Measurements from ENCODE around the gene GOPC.

Gene GOPC

GRCh38 chr6:117514655-117515054, 87.7 kb downstream of the GOPC start:
- no peak overlapping the region for H3K4me2 ChIP-seq (ENCODE audit: low read depth, low read length)
- H3K9me3 ChIP-seq (replicated peaks; ENCODE audit: insufficient read depth, low read length): no peaks in the 10 kb centered on the region
- no peak overlapping the region for H2AFZ ChIP-seq (ENCODE audit: low read length)
- no peaks in the 10 kb centered on the region for H4K20me1 ChIP-seq (ENCODE audit: insufficient read depth, low read length)
- TF ChIP-seq EZH2 (optimal IDR thresholded peaks at IDR 0.05; ENCODE audit: low read depth, low read length): no peak
- H3K79me2 ChIP-seq (ENCODE audit: low read length): peaks cover 56% of the 10 kb centered on the region
- H3F3A ChIP-seq (ENCODE audit: insufficient read depth, low read length): no peaks in the 10 kb centered on the region
- H3K9ac ChIP-seq (ENCODE audit: low read length): no peak overlapping the region
- H3K4me3 ChIP-seq (ENCODE audit: low read length): no peak overlapping the region
- H3K36me3 ChIP-seq (replicated peaks; ENCODE audit: insufficient read depth, low read length): no peaks in the 10 kb centered on the region
- no peak overlapping the region for H3K27ac ChIP-seq (ENCODE audit: low read length)
- DNase-seq: no peak
- no peaks in the 10 kb centered on the region for H3K9me2 ChIP-seq (replicated peaks; ENCODE audit: insufficient read depth, low read length)
- H3K4me1 ChIP-seq (ENCODE audit: low read length): no peaks in the 10 kb centered on the region
- no peaks in the 10 kb centered on the region for H3K27me3 ChIP-seq (replicated peaks; ENCODE audit: insufficient read depth, low read length)

- Histone ChIP-seq H3K9me2 (replicated peaks; ENCODE audit: insufficient read depth, low read length) (no peaks in the 10 kb centered on the region), H3K36me3 (replicated peaks; ENCODE audit: insufficient read depth, low read length) (no peaks in the 10 kb centered on the region), H3K9me3 (replicated peaks; ENCODE audit: insufficient read depth, low read length) (no peaks in the 10 kb centered on the region), H3K4me2 (ENCODE audit: low read depth, low read length) (no peak overlapping the region), H3K4me1 (ENCODE audit: low read length) (no peaks in the 10 kb centered on the region), H3K27ac (ENCODE audit: low read length) (no peak overlapping the region), H4K20me1 (ENCODE audit: insufficient read depth, low read length) (no peaks in the 10 kb centered on the region), H3F3A (ENCODE audit: insufficient read depth, low read length) (no peaks in the 10 kb centered on the region), H2AFZ (ENCODE audit: low read length) (no peak overlapping the region), H3K27me3 (replicated peaks; ENCODE audit: insufficient read depth, low read length) (no peaks in the 10 kb centered on the region), H3K79me2 (ENCODE audit: low read length) (peaks cover 61% of the 10 kb centered on the region), H3K9ac (ENCODE audit: low read length) (no peak overlapping the region), H3K4me3 (ENCODE audit: low read length) (no peak overlapping the region)
- TF ChIP-seq EZH2 (optimal IDR thresholded peaks at IDR 0.05; ENCODE audit: low read depth, low read length) (no peak), CTCF (IDR thresholded peaks at IDR 0.05; ENCODE audit: low read length) (no peak), EZH2phosphoT487 (IDR thresholded peaks at IDR 0.05; ENCODE audit: low read length) (no peak)
- DNase-seq: no peak
Measured at GRCh38 chr6:117513778-117514365, 88.4 kb downstream of the GOPC start.

GRCh38 chr6:117512987-117513573, 89.2 kb downstream of the GOPC start:
- H3K9ac ChIP-seq (ENCODE audit: low read length): no peak overlapping the region
- no peaks in the 10 kb centered on the region for H3F3A ChIP-seq (ENCODE audit: insufficient read depth, low read length)
- no peaks in the 10 kb centered on the region for H3K27me3 ChIP-seq (replicated peaks; ENCODE audit: insufficient read depth, low read length)
- TF ChIP-seq EZH2 (optimal IDR thresholded peaks at IDR 0.05; ENCODE audit: low read depth, low read length) (no peak), EZH2phosphoT487 (IDR thresholded peaks at IDR 0.05; ENCODE audit: low read length) (no peak)
- no peaks in the 10 kb centered on the region for H3K36me3 ChIP-seq (replicated peaks; ENCODE audit: insufficient read depth, low read length)
- no peak overlapping the region for H3K27ac ChIP-seq (ENCODE audit: low read length)
- H4K20me1 ChIP-seq (ENCODE audit: insufficient read depth, low read length): no peaks in the 10 kb centered on the region
- no peak for DNase-seq
- no peaks in the 10 kb centered on the region for H3K9me2 ChIP-seq (replicated peaks; ENCODE audit: insufficient read depth, low read length)
- H3K79me2 ChIP-seq (ENCODE audit: low read length): peaks cover 65% of the 10 kb centered on the region
- H3K4me3 ChIP-seq (ENCODE audit: low read length): no peak overlapping the region
- no peaks in the 10 kb centered on the region for H3K9me3 ChIP-seq (replicated peaks; ENCODE audit: insufficient read depth, low read length)
- H3K4me1 ChIP-seq (ENCODE audit: low read length): no peaks in the 10 kb centered on the region
- no peak overlapping the region for H2AFZ ChIP-seq (ENCODE audit: low read length)
- no peak overlapping the region for H3K4me2 ChIP-seq (ENCODE audit: low read depth, low read length)

GRCh38 chr6:117512056-117512828, 90.1 kb downstream of the GOPC start:
- DNase-seq: no peak
- TF ChIP-seq CTCF (IDR thresholded peaks at IDR 0.05; ENCODE audit: low read length) (no peak), EZH2phosphoT487 (IDR thresholded peaks at IDR 0.05; ENCODE audit: low read length) (no peak), EZH2 (optimal IDR thresholded peaks at IDR 0.05; ENCODE audit: low read depth, low read length) (no peak)
- no peaks in the 10 kb centered on the region for H3K9me2 ChIP-seq (replicated peaks; ENCODE audit: insufficient read depth, low read length)
- H3K36me3 ChIP-seq (replicated peaks; ENCODE audit: insufficient read depth, low read length): no peaks in the 10 kb centered on the region
- no peak overlapping the region for H2AFZ ChIP-seq (ENCODE audit: low read length)
- no peak overlapping the region for H3K27ac ChIP-seq (ENCODE audit: low read length)
- no peaks in the 10 kb centered on the region for H3F3A ChIP-seq (ENCODE audit: insufficient read depth, low read length)
- no peaks in the 10 kb centered on the region for H4K20me1 ChIP-seq (ENCODE audit: insufficient read depth, low read length)
- H3K4me3 ChIP-seq (ENCODE audit: low read length): no peak overlapping the region
- H3K4me2 ChIP-seq (ENCODE audit: low read depth, low read length): no peak overlapping the region
- H3K79me2 ChIP-seq (ENCODE audit: low read length): peaks cover 72% of the 10 kb centered on the region
- no peaks in the 10 kb centered on the region for H3K9me3 ChIP-seq (replicated peaks; ENCODE audit: insufficient read depth, low read length)
- no peaks in the 10 kb centered on the region for H3K4me1 ChIP-seq (ENCODE audit: low read length)
- H3K9ac ChIP-seq (ENCODE audit: low read length): no peak overlapping the region
- no peaks in the 10 kb centered on the region for H3K27me3 ChIP-seq (replicated peaks; ENCODE audit: insufficient read depth, low read length)

All from MM.1S (cell line).